OCI-LY7 (cell line): Measurements from ENCODE around the gene BROX. TPM values are rescaled to one million over a fixed set of nuclear protein-coding genes. Genes with fewer than 3 reads are reported as not detected.

Source experiments
- BruUV-seq: library from RNA; stranded (reverse); fragments of 400-500 nt; replicated peaks from 2 replicates; lab custom pipeline; 2021; lab: Mats Ljungman, UMichigan
- CTCF ChIA-PET: fragments of 300-600 bp; sonication (Branson Sonifier 250); formaldehyde crosslinking; loops from one replicate; lab custom pipeline; 2022; ENCODE audit warnings: antibody characterized with exemption; ENCODE audit not compliant: unreplicated experiment; lab: Charles Lee
- POLR2A ChIA-PET: fragments of 300-600 bp; sonication (Branson Sonifier 250); formaldehyde crosslinking; loops from one replicate; lab custom pipeline; 2022; ENCODE audit warnings: antibody characterized with exemption; lab: Charles Lee
- DNase-seq: peaks from one replicate; pipeline ENCODE4 v3.0.0-alpha.2; 2015; ENCODE audit warnings: low spot score
- H2AFZ ChIP-seq: fragments of 200-600 bp; sonication (generic), shearing (Covaris generic); 2 replicates; pipeline ENCODE4 v1.6.1; 2014; ENCODE audit warnings: mild to moderate bottlenecking, antibody characterized with exemption, low read length, moderate library complexity
- H3K27ac ChIP-seq: fragments of 200-600 bp; sonication (generic); 2 replicates; pipeline ENCODE4 v1.5.1; 2014; ENCODE audit warnings: mixed run types, low read depth, mild to moderate bottlenecking, moderate library complexity, low read length, inconsistent platforms; ENCODE audit not compliant: poor library complexity, severe bottlenecking
- H3K36me3 ChIP-seq: fragments of 200-600 bp; sonication (generic); 2 replicates; pipeline ENCODE4 v1.6.1; 2014; ENCODE audit warnings: mild to moderate bottlenecking, antibody characterized with exemption, low read length, moderate library complexity, mixed read lengths; ENCODE audit not compliant: insufficient read depth
- H3K4me1 ChIP-seq: fragments of 200-600 bp; sonication (generic); 2 replicates; pipeline ENCODE4 v1.5.1; 2014; ENCODE audit warnings: mild to moderate bottlenecking, low read length; ENCODE audit not compliant: insufficient read depth, poor library complexity, severe bottlenecking
- H3K4me2 ChIP-seq: fragments of 200-600 bp; sonication (generic); 2 replicates; pipeline ENCODE4 v1.6.1; 2014; ENCODE audit warnings: mild to moderate bottlenecking, low read length
- H3K4me3 ChIP-seq: fragments of 200-600 bp; sonication (generic); 2 replicates; pipeline ENCODE4 v1.5.1; 2014; ENCODE audit warnings: mild to moderate bottlenecking, low read depth, low read length; ENCODE audit not compliant: poor library complexity, severe bottlenecking
- H3K79me2 ChIP-seq: fragments of 200-600 bp; sonication (generic); 2 replicates; pipeline ENCODE4 v1.6.1; 2016; ENCODE audit warnings: low read depth, mild to moderate bottlenecking, low read length, moderate library complexity, mixed read lengths; ENCODE audit not compliant: insufficient read depth
- H3K9me2 ChIP-seq: fragments of 200-600 bp; sonication (generic); 2 replicates; pipeline ENCODE4 v1.6.1; 2016; ENCODE audit warnings: mild to moderate bottlenecking, low read length, mixed read lengths; ENCODE audit not compliant: insufficient read depth
- H3K9me3 ChIP-seq: fragments of 200-600 bp; sonication (generic); 2 replicates; pipeline ENCODE4 v1.6.1; 2014; ENCODE audit warnings: mild to moderate bottlenecking, mixed run types, low read length, mixed read lengths
- H4K20me1 ChIP-seq: fragments of 200-600 bp; sonication (generic); 2 replicates; pipeline ENCODE4 v1.6.1; 2014; ENCODE audit warnings: mild to moderate bottlenecking, antibody characterized with exemption, low read length, moderate library complexity, mixed read lengths; ENCODE audit not compliant: insufficient read depth
- EZH2phosphoT487 ChIP-seq: fragments of 200-600 bp; sonication (generic); IDR thresholded peaks from 2 replicates; pipeline ENCODE4 v1.6.1; 2018; ENCODE audit warnings: low read depth, borderline replicate concordance, mild to moderate bottlenecking, mixed run types, antibody characterized with exemption, low read length, moderate library complexity, mixed read lengths
- intact Hi-C: fragments of 100-400 bp; cut with micrococcal nuclease; formaldehyde crosslinking; loops from one replicate; pipeline ENCODE4 v1.10.0; 2022; ENCODE audit not compliant: unreplicated experiment
- total RNA-seq, 2 experiments: library from RNA; depleted of rRNA in 1 of 2; stranded (reverse); fragments of >200 nt in 1 of 2; shearing (Covaris generic) in 1 of 2; gene quantifications; 2 replicates each; pipeline ENCODE4 v1.2.3, GENCODE V29; 2014 to 2022
- TF ChIP-seq, protein P1 (sequence below): fragments of 200-600 bp; sonication (generic); conservative IDR thresholded peaks from 2 replicates; pipeline ENCODE4 v1.5.1; 2014; ENCODE audit warnings: mild to moderate bottlenecking, antibody characterized with exemption, low read length, moderate library complexity, mixed read lengths

The BROX gene
- total RNA-seq, 2 experiments from 2014 or later = 22.3 to 34.0 TPM

GRCh38 chr1:222713091-222713961, 962 bp downstream of the BROX start:
- no peak for TF ChIP-seq EZH2phosphoT487
- TF ChIP-seq, protein P1, sequence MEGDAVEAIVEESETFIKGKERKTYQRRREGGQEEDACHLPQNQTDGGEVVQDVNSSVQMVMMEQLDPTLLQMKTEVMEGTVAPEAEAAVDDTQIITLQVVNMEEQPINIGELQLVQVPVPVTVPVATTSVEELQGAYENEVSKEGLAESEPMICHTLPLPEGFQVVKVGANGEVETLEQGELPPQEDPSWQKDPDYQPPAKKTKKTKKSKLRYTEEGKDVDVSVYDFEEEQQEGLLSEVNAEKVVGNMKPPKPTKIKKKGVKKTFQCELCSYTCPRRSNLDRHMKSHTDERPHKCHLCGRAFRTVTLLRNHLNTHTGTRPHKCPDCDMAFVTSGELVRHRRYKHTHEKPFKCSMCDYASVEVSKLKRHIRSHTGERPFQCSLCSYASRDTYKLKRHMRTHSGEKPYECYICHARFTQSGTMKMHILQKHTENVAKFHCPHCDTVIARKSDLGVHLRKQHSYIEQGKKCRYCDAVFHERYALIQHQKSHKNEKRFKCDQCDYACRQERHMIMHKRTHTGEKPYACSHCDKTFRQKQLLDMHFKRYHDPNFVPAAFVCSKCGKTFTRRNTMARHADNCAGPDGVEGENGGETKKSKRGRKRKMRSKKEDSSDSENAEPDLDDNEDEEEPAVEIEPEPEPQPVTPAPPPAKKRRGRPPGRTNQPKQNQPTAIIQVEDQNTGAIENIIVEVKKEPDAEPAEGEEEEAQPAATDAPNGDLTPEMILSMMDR = peak; percentile 58
- CTCF ChIA-PET = no interaction called here
- TSS peak; percentile 79 for BruUV-seq
- H3K9me2 ChIP-seq = no peaks in the 10 kb centered on the region
- peak overlapping the region; percentile 85 for H3K4me2 ChIP-seq
- H3K4me1 ChIP-seq = peaks cover 17% of the 10 kb centered on the region
- no peaks in the 10 kb centered on the region for H4K20me1 ChIP-seq
- H2AFZ ChIP-seq = peak overlapping the region; percentile 99
- peak; percentile 97 for DNase-seq
- H3K4me3 ChIP-seq = peak overlapping the region; percentile 98
- H3K36me3 ChIP-seq = peaks cover 30% of the 10 kb centered on the region
- intact Hi-C loops = loop anchor here (2.0 to 10.0 kb wide), 3 partner anchors 19 to 971 kb away; partner anchors contain the start of gene DUSP10
- peak overlapping the region; percentile 95 for H3K27ac ChIP-seq
- POLR2A ChIA-PET = interaction anchor here (0.6 to 2.8 kb wide), 18 partner anchors 8 to 970 kb away, joined by 3 to 13 read pairs (median 3); partner anchors contain the start of gene TAF1A
- no peaks in the 10 kb centered on the region for H3K9me3 ChIP-seq
- peaks cover 31% of the 10 kb centered on the region for H3K79me2 ChIP-seq

GRCh38 chr1:222716393-222716792, 4.0 kb downstream of the BROX start:
- BruUV-seq = no TSS peak
- Histone ChIP-seq H3K4me1 (peaks cover 4% of the 10 kb centered on the region), H3K4me2 (no peak overlapping the region), H3K79me2 (peaks cover 16% of the 10 kb centered on the region; the same call in 1 of the 2 replicates), H3K36me3 (peaks cover 53% of the 10 kb centered on the region), H4K20me1 (no peaks in the 10 kb centered on the region), H3K9me3 (no peaks in the 10 kb centered on the region), H3K4me3 (no peak overlapping the region), H3K27ac (no peak overlapping the region), H3K9me2 (no peaks in the 10 kb centered on the region), H2AFZ (no peak overlapping the region)
- no peak for DNase-seq
- ChIA-PET CTCF (no interaction called here), POLR2A (interaction anchor here (2.8 kb wide), 1 partner anchor 16 kb away, joined by 9 read pairs; no protein-coding TSS in a partner anchor)
- TF ChIP-seq, protein P1 = no peak
- TF ChIP-seq EZH2phosphoT487 = no peak
- intact Hi-C loops = loop anchor here (10.0 kb wide), 1 partner anchor 252 kb away; no protein-coding TSS in a partner anchor
